PC-9 (cell line): ENCODE data around the gene ADGRF1.

ENCODE experiments used
- CTCF ChIP-seq: fragments of 200-600 bp; sonication (generic); conservative IDR thresholded peaks from 2 replicates; pipeline ENCODE4 v1.6.1; 2017; ENCODE audit warnings: mixed run types, antibody characterized with exemption, mild to moderate bottlenecking, moderate library complexity
- EZH2 ChIP-seq: fragments of 200-600 bp; sonication (generic); IDR thresholded peaks from 2 replicates; pipeline ENCODE4 v1.8.0; 2017; ENCODE audit warnings: antibody characterized with exemption, low read depth

DNA sequence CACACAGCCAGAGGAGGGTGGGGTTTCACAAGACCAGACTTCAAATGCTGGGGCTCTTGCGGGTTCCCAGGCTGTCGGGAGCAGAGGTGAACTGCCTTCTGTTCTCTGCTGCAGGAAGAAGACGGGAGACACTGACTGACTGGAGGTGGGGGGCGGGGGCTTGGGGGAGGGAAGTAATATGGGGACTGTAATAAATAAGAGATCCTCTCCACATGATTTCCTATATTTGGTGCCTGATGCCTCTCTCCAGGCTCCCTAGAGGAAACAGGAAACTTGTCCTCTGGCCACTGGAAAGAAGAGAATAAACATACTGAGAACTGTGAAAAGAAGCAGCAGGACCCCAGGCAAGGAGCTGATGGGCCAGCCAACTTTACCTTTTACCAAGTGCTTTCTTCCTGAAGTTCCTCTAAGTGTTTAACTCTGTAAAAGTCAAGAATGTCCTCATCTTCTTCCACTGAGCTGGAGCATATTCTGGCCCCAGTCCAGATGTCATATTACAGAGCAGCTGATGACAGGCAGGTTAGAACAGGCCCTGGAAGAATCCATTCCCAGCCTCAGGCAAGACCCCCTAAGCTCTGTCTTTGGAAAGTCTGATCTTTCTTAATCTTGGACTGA, 87.2 kb downstream of the ADGRF1 start:
- TF ChIP-seq CTCF = no peak
- TF ChIP-seq EZH2 = no peak
